RWPE1 (cell line): ENCODE data around the gene KCND2.
"Not testable (repeated sequence)": the region's sequence is repeated elsewhere in the genome, so short reads cannot be mapped to it uniquely, and the experiment has no call there.

Experiments
- CTCF ChIA-PET: fragments of 350-600 bp; sonication (Branson Sonifier 250); formaldehyde crosslinking; extraction: SDS; loops from one replicate; lab custom pipeline; 2021; lab: Yijun Ruan, JAX
- POLR2A ChIA-PET: fragments of 400-600 bp; formaldehyde crosslinking; extraction: SDS; loops from one replicate; lab custom pipeline; 2020; ENCODE audit warnings: antibody characterized with exemption; ENCODE audit not compliant: low non-redundant PET; lab: Yijun Ruan, JAX
- DNase-seq: peaks from one replicate; pipeline ENCODE4 v3.0.0; 2012; ENCODE audit warnings: low spot score
- H3K27ac ChIP-seq: fragments of 450-650 bp; 2 replicates; pipeline ENCODE4 v1.5.1; 2017
- CTCF ChIP-seq: fragments of 450-650 bp; conservative IDR thresholded peaks from 2 replicates; pipeline ENCODE4 v1.5.1; 2017; ENCODE audit warnings: low read depth, mild to moderate bottlenecking

KCND2 gene

GRCh38 chr7:120695848-120696247, 422.9 kb downstream of the KCND2 start:
- H3K27ac ChIP-seq: no peak overlapping the region
- POLR2A ChIA-PET: no interaction called here
- CTCF ChIA-PET: no interaction called here
- no peak for DNase-seq
- TF ChIP-seq CTCF: no peak

- ChIA-PET CTCF (no interaction called here), POLR2A (interaction anchor here (0.6 kb wide), 1 partner anchor 862 kb away, joined by 3 read pairs; no protein-coding TSS in a partner anchor)
- H3K27ac ChIP-seq: no peak overlapping the region
- no peak for DNase-seq
- no peak for TF ChIP-seq CTCF
Observed at GRCh38 chr7:120700796-120701195, 427.8 kb downstream of the KCND2 start.

- POLR2A ChIA-PET, H3K27ac ChIP-seq, CTCF ChIA-PET, DNase-seq: not testable (repeated sequence)
Observed at GRCh38 chr7:120702408-120702807, 429.4 kb downstream of the KCND2 start.

- TF ChIP-seq CTCF: no peak
- CTCF ChIA-PET: no interaction called here
- POLR2A ChIA-PET: no interaction called here
- no peak for DNase-seq
- no peak overlapping the region for H3K27ac ChIP-seq
Observed at GRCh38 chr7:120703585-120704240, 430.7 kb downstream of the KCND2 start.

GRCh38 chr7:120709252-120709971, 436.4 kb downstream of the KCND2 start:
- TF ChIP-seq CTCF: no peak
- no peak for DNase-seq
- ChIA-PET POLR2A (no interaction called here), CTCF (no interaction called here)
- no peak overlapping the region for H3K27ac ChIP-seq

- ChIA-PET POLR2A (no interaction called here), CTCF (no interaction called here)
- DNase-seq: no peak
- TF ChIP-seq CTCF: no peak
- H3K27ac ChIP-seq: no peak overlapping the region
Observed at GRCh38 chr7:120709972-120710320, 437.0 kb downstream of the KCND2 start.

GRCh38 chr7:120714945-120715344, 442.0 kb downstream of the KCND2 start:
- ChIA-PET POLR2A (no interaction called here), CTCF (no interaction called here)
- DNase-seq: no peak
- no peak overlapping the region for H3K27ac ChIP-seq
- no peak for TF ChIP-seq CTCF
